HG02884 (cell line): ENCODE results near the gene NCOR2.

Experiments
- ATAC-seq: cut with Tn5 transposase; IDR thresholded peaks from one replicate; pipeline ENCODE4 v1.9.1; 2021; ENCODE audit warnings: mild to moderate bottlenecking, moderate library complexity; ENCODE audit not compliant: unreplicated experiment

NCOR2 gene

DNA sequence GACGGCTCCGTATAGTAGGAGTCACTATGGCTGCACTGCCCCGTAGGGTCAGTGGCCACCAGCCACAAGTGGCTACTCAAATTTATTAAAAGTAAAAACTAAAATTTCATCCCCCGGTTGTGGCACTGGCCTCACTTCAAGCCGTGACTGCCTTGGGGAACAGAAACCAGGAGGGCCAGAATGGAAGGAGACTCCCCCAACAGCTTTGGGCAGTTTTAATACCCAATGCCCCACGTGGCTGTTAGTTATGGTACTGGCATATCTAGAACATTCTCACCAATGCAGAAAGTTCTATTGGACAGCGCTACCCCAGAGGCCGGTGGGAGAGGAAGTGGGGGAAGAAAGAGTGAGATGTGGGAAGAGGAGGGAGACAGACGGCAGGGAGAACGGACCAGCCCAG, 6.2 kb downstream of the NCOR2 start:
- no peak for ATAC-seq

DNA sequence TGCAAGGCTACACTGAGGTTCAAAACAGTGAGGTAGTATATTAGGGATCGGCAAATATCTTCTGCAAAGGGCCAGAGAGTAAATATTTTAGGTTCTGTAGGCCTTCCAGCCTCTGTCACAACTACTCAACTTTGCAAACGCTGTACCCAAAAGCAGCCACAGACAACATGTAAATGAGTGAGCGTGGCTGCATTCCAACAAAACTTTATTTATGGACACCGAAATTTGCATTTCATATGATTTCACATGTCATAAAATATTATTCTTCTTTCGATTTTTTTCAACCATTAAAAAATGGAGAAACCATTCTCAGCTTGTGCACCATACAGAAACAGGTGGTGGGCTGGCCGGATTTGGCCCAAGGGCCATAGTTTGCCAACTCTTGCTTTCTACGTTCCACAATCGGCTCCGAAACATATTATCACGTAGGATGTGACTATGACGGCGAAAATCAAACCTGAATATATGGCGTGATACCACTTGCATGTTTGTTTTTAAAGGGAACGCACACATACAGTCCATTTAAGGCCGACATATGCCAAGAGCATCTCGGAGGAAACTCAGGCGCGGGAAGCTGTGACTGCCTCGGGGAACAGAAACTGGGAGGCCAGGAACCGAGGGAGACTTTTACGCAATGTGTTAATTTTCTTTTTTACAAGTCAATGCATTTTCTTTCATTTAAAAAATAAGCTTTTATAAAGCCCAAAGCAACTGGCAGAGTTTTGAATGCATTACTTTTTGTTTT, 7.1 kb downstream of the NCOR2 start:
- no peak for ATAC-seq

GRCh38 chr12:124559182-124560017, 8.0 kb downstream of the NCOR2 start:
- no peak for ATAC-seq

DNA sequence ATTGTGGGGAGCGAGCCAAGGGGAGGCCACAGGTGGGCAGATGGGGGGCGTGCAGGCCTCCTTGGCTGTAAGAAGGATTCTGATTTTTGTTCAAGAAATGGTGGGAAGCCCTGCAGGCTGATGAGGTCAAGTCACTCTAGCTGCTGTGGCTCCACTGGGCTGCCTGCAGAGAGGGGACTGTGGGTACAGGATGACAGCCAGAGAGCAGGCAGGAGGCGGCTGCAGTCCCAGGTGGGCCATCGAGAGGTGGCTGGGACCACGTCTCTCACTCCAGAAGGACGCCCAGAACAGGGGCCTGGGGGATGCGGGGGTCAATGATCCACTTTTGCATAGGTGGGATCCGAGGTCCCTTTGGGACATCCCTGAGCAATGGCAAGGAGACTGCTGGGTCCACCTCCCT, 9.1 kb downstream of the NCOR2 start:
- ATAC-seq, result no peak

- no peak for ATAC-seq
These were observed 9.7 kb downstream of the NCOR2 start for GRCh38 chr12:124557518-124558223.

GRCh38 chr12:124556896-124557501, 10.4 kb downstream of the NCOR2 start:
- no peak for ATAC-seq

- ATAC-seq, result no peak
These were observed 11.3 kb downstream of the NCOR2 start for GRCh38 chr12:124556074-124556466.

DNA sequence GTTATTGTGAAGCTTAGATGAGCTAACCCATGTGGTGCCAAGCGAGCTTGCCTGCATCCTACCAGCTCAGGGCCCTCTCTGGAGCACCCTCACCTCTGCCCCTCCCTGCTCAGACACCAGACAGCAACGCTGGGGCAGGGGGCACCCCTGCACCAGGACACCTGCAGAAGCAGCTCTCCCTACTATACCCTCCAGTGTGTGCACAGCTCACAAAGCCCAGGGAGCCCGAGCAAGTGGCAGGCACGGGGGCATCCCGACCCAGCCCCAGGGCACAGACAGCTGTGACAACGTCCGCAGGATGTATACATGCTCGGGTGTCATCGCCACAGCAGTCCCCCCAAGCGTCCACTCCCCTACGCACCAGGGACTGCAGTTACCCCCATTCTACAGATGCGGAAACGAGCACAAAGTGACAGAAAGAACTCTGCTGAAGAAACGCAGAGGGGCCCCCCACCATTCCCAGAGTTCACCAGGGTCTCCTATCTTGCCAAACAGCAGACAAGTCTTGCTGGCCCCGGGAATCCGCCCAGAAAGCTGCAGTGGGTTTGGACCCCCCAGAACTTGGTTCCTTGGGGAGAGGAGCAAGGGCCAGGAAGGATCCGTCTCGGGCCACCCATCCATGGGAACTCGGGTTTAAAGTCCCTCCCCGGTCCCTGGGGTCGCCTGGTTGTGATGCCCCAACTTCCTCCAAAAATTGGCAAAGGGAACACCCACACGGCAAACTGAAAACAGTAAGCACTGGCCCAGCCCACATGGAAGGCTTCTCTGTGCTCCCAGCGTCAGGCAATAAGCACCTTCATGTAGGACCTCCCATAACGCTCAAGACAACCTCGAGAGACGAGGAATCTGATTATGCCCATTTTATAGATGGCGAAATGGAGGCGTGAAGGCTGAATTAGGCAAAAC, 12.0 kb downstream of the NCOR2 start:
- ATAC-seq, result no peak

DNA sequence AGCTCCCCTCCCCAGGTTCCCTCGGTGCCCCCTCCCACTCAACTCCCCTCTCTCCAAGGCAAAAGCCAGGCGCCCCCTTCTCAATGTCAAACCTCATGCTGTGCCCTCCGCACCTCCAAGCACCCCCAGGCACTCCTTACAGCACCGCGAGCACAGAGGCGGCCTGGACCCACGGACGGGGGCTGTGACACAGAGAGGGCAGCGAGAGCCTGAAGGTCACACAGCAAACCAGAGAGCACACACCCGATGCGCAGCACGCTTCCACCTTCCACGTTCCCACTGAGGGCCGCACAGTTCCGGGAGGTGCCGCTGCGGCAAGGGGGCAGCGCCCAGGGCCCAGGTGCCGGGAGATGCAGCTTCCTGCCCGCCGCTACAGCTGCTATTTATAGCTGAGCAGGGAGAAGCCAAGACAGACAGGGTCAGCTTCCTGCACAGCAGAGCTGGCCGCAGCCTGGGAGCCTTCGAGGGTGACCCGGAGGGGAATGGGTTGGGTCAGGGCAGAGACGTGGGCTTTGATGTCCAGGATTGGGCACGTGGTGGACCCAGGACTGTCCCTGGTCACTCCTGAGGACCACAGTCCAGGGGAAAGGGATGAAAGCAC, 12.9 kb downstream of the NCOR2 start:
- ATAC-seq, result no peak

GRCh38 chr12:124553862-124554428, 13.5 kb downstream of the NCOR2 start:
- no peak for ATAC-seq

DNA sequence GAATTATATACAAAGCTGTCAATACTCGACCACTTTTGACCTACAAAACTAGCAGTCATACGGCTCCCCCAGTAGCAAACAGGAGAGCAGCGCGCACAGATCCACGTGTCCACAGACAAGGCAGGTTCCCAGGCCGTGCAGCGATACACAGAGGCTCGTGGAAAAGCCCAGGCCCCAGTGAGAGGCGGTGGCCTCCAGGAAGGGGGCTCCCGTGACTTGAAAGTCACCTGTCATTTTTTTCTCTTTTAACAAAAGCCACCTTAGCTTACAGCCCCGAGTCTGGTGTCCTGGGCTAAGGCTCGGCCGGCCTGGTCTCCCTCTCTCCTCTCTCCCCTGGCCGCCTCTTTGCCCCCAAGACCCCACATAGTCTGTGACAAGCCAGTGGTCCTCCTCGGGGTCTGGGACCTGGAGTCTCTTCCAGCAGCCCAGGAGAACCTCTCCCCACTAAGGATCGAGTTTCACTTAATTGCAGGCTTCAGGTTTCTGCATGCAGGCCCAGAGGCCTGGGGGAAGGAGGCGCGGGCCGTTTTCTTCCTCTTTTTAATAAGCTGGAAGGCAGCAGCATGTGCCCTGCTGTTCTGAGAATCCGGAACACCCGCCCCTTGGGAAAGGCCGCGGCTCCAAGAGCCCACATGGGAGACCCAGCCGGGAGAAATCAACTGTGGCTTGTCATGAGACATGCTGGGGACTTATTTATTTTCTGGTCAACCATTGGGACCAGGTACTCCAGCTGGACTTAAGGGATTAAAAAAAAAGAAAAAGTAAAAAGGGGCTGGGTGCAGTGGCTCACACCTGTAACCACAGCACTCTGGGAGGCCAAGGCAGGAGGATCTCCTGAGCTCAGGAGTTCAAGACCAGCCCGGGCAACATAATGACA, 15.9 kb downstream of the NCOR2 start:
- no peak for ATAC-seq

GRCh38 chr12:124550123-124551089, 17.0 kb downstream of the NCOR2 start:
- ATAC-seq, result no peak

DNA sequence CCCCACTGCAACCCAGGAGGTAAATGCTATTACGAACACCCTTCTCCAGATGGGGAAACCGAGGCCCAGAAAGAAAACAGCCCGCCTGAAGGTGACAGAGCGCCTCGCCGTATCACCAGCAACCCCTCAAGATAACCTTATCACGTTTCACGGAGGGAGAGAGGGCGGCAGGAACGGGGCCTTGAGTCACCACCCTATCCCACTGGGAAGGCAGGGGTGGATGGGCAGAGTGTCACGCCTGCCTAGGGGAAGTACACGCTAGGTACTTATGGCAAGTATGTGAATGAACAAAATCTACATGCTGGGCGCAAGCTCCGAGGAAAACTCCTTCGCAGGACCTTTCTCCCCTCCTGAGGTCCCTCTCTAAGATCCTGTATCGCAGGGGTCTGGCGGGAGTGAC, 17.8 kb downstream of the NCOR2 start:
- ATAC-seq, result no peak

- no peak for ATAC-seq
These were observed 18.5 kb downstream of the NCOR2 start for GRCh38 chr12:124548854-124549378.

DNA sequence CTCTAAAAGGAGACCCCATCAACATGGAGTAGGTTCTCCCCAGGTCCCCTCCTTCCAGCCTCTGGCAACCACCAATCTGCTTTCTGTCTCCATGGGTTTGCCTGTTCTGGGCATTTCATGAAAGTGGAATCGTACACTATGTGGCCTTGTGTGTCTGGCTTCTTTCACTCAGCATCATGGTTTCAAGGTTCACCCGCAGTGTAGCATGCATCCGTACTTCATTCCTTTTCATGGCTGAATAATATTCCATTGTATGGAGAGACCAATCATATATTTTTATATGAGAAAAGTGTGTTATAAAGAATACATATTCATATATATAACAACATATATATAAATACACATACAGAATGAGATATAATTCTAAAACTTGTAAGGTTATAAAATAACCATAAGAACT, 19.8 kb downstream of the NCOR2 start:
- ATAC-seq, result no peak

GRCh38 chr12:124545508-124546418, 21.6 kb downstream of the NCOR2 start:
- ATAC-seq, result peak; percentile 90
